H1 (cell line): ENCODE data around the gene ZBTB42.

Experiments
- BCL11A ChIP-seq, 2 experiments: IDR thresholded peaks; one replicate each; pipeline ENCODE4 v1.6.1; 2011; ENCODE audit warnings: low read depth in 2 of 2, low read length in 2 of 2, mild to moderate bottlenecking in 2 of 2
- CEBPB ChIP-seq: IDR thresholded peaks from 2 replicates; pipeline ENCODE4 v1.6.1; 2012; ENCODE audit warnings: low read depth, low read length
- EP300 ChIP-seq, 2 experiments: IDR thresholded peaks; 1 replicate in 1 of 2; 2 replicates in 1 of 2; pipeline ENCODE4 v1.6.1; 2011 to 2012; ENCODE audit warnings: low read depth in 2 of 2, low read length in 2 of 2, mild to moderate bottlenecking in 2 of 2, borderline replicate concordance in 1 of 2, inconsistent platforms in 1 of 2, moderate library complexity in 1 of 2
- POLR2A ChIP-seq, 2 experiments: IDR thresholded peaks; 1 replicate in 1 of 2; 2 replicates in 1 of 2; pipeline ENCODE4 v1.6.1; 2011; ENCODE audit warnings: low read depth in 2 of 2, low read length in 2 of 2, mild to moderate bottlenecking in 2 of 2; ENCODE audit errors: control extremely low read depth in 1 of 2
- POLR2AphosphoS5 ChIP-seq: IDR thresholded peaks from 2 replicates; pipeline ENCODE4 v1.6.1; 2011; ENCODE audit warnings: low read depth, low read length
- RNF2 ChIP-seq: fragments of 200-900, 300-1000 bp; sonication (generic); IDR thresholded peaks from 2 replicates; pipeline ENCODE4 v1.7.1; 2016; ENCODE audit warnings: borderline replicate concordance, low read depth, mild to moderate bottlenecking, antibody characterized with exemption, low read length; ENCODE audit not compliant: poor library complexity, severe bottlenecking; ENCODE audit errors: missing control alignments
- TAF1 ChIP-seq: IDR thresholded peaks from 2 replicates; pipeline ENCODE4 v1.6.1; 2011; ENCODE audit warnings: mild to moderate bottlenecking, low read depth, low read length
- YY1 ChIP-seq: IDR thresholded peaks from 2 replicates; pipeline ENCODE4 v1.6.1; 2011; ENCODE audit warnings: low read depth, mild to moderate bottlenecking, low read length
- TF ChIP-seq, protein P1 (sequence below), 3 experiments: IDR thresholded peaks; 1 replicate in 2 of 3; 2 replicates in 1 of 3; pipeline versions ENCODE4 v1.5.1 to v1.6.1; 2011; ENCODE audit warnings: low read length in 3 of 3, mild to moderate bottlenecking in 3 of 3, inconsistent platforms in 2 of 3, low read depth in 1 of 3, moderate library complexity in 1 of 3; ENCODE audit not compliant: insufficient read depth in 1 of 3; ENCODE audit errors: control extremely low read depth in 1 of 3
- TF ChIP-seq, protein P2 (sequence below): IDR thresholded peaks from 2 replicates; pipeline ENCODE4 v1.6.1; 2011; ENCODE audit warnings: low read length, improper control_type of control experiment
- TF ChIP-seq, protein P3 (sequence below): IDR thresholded peaks from 2 replicates; pipeline ENCODE4 v1.6.1; 2011; ENCODE audit warnings: low read depth, mild to moderate bottlenecking, low read length; ENCODE audit not compliant: insufficient read depth

DNA sequence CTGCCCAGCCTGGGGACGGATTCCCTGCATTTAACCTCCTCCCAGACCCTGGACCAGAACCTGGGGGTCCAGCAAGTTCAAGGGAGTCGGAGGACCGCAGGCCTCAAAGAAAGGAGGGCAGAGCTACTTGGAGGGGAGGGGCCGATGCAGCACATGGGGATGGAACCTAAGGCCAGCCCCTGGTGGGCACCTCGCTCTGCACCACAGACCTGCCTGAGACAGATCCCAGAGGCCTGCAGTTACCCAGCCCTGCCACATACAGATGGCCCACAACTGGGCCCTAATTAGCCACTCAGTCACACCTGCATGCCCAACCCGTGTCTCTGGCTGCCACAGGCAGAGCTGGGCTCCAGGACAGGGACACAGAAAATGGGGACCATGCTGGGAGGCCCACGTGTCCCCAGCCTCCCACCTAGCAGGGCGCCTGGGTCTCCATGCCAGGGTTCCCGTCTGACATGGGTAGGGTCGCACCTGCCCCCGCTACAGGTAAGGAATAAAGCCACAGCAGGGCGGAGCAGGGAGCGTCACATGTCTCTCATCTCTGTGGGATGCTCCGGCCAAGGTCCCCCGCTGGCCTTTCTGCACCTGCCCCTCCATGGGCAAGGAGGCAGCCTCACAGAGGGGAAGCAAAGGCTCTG, 22.1 kb upstream of the ZBTB42 start:
- TF ChIP-seq, protein P1, sequence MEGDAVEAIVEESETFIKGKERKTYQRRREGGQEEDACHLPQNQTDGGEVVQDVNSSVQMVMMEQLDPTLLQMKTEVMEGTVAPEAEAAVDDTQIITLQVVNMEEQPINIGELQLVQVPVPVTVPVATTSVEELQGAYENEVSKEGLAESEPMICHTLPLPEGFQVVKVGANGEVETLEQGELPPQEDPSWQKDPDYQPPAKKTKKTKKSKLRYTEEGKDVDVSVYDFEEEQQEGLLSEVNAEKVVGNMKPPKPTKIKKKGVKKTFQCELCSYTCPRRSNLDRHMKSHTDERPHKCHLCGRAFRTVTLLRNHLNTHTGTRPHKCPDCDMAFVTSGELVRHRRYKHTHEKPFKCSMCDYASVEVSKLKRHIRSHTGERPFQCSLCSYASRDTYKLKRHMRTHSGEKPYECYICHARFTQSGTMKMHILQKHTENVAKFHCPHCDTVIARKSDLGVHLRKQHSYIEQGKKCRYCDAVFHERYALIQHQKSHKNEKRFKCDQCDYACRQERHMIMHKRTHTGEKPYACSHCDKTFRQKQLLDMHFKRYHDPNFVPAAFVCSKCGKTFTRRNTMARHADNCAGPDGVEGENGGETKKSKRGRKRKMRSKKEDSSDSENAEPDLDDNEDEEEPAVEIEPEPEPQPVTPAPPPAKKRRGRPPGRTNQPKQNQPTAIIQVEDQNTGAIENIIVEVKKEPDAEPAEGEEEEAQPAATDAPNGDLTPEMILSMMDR (IDR thresholded peaks at IDR 0.05; ENCODE audit: control extremely low read depth in 1 of 3, insufficient read depth in 1 of 3, low read depth in 1 of 3, low read length in 3 of 3), result peak in 2 of 3 experiments; percentile 11 to 18; a peak in 1 of 4 replicates
- TF ChIP-seq POLR2A (IDR thresholded peaks at IDR 0.05; ENCODE audit: control extremely low read depth in 1 of 2, low read depth in 2 of 2, low read length in 2 of 2) (no peak), POLR2AphosphoS5 (no peak), RNF2 (no peak), TAF1 (no peak), CEBPB (no peak), EP300 (IDR thresholded peaks at IDR 0.05; ENCODE audit: borderline replicate concordance in 1 of 2, low read depth in 2 of 2, low read length in 2 of 2) (no peak), YY1 (no peak), BCL11A (IDR thresholded peaks at IDR 0.05; ENCODE audit: low read depth in 2 of 2, low read length in 2 of 2) (no peak)
- TF ChIP-seq, protein P2, sequence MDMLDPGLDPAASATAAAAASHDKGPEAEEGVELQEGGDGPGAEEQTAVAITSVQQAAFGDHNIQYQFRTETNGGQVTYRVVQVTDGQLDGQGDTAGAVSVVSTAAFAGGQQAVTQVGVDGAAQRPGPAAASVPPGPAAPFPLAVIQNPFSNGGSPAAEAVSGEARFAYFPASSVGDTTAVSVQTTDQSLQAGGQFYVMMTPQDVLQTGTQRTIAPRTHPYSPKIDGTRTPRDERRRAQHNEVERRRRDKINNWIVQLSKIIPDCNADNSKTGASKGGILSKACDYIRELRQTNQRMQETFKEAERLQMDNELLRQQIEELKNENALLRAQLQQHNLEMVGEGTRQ, result no peak
- TF ChIP-seq, protein P3, sequence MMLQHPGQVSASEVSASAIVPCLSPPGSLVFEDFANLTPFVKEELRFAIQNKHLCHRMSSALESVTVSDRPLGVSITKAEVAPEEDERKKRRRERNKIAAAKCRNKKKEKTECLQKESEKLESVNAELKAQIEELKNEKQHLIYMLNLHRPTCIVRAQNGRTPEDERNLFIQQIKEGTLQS, result no peak
